Prostate gland (tissue), 2 donors: ENCODE data around the gene ANGPTL8. TPM values are rescaled to one million over a fixed set of nuclear protein-coding genes. Genes with fewer than 3 reads are reported as not detected.

Experiments used
- DNase-seq: peaks from one replicate; pipeline ENCODE4 v3.0.0-alpha.2; 2019; ENCODE audit warnings: low spot score
- H3K27ac ChIP-seq, 2 donors: fragments of 200-600 bp; sonication (generic); 2 replicates each; pipeline ENCODE4 v1.5.1; 2017 to 2019
- H3K27me3 ChIP-seq: fragments of 200-600 bp; sonication (generic); replicated peaks from 2 replicates; pipeline ENCODE4 v1.5.1; 2019; ENCODE audit not compliant: insufficient read depth
- H3K36me3 ChIP-seq, 2 donors: fragments of 200-600 bp; sonication (generic); 1 replicate in 1 of 2; 2 replicates in 1 of 2; pipeline versions ENCODE4 v1.5.1 to v1.8.1; 2017 to 2019
- H3K4me1 ChIP-seq: fragments of 200-600 bp; sonication (generic); replicated peaks from 2 replicates; pipeline ENCODE4 v1.5.1; 2019
- H3K4me3 ChIP-seq, 2 donors: fragments of 200-600 bp; sonication (generic); 2 replicates each; pipeline ENCODE4 v1.5.1; 2017 to 2019
- H3K9me3 ChIP-seq: fragments of 200-600 bp; sonication (generic); 2 replicates; pipeline ENCODE4 v1.5.1; 2017
- CTCF ChIP-seq, 4 experiments: fragments of 200-600 bp in 2 of 4; fragments of 450-650 bp in 2 of 4; sonication (generic) in 2 of 4; IDR thresholded peaks; 1 replicate in 3 of 4; 2 replicates in 1 of 4; pipeline ENCODE4 v1.5.1; 2016 to 2019; ENCODE audit warnings: antibody characterized with exemption in 4 of 4, mild to moderate bottlenecking in 2 of 4, moderate library complexity in 2 of 4
- POLR2A ChIP-seq: fragments of 450-650 bp; IDR thresholded peaks from one replicate; pipeline ENCODE4 v1.6.1; 2016; ENCODE audit warnings: antibody characterized with exemption, mild to moderate bottlenecking
- POLR2AphosphoS5 ChIP-seq: sonication (generic); formaldehyde crosslinking; IDR thresholded peaks from one replicate; pipeline ENCODE4 v1.6.1; 2017; ENCODE audit warnings: antibody characterized with exemption
- WGBS: methylation state at CpG from one replicate; pipeline ENCODE4 v1.1.5; 2018; 5-methylcytosine and 5-hydroxymethylcytosine counted together
- intact Hi-C: fragments of 100-400 bp; cut with DNase I; formaldehyde crosslinking; loops from one replicate; pipeline ENCODE4 v1.14.2; 2022
- total RNA-seq, 2 donors: library from RNA; depleted of rRNA; stranded (reverse); fragments of >200 nt; gene quantifications; one replicate each; pipeline ENCODE4 v1.1.0, GENCODE V29; 2016

ANGPTL8 gene
- total RNA-seq, 2 donors from 2014 or later, result not detected

- no peak overlapping the region for H3K4me3 ChIP-seq
- intact Hi-C loops, result no loop called here
- H3K27ac ChIP-seq, result peak overlapping the region; percentile 89 to 90
- no peak for TF ChIP-seq CTCF (IDR thresholded peaks at IDR 0.05)
- TF ChIP-seq POLR2AphosphoS5, result no peak
- no peak for TF ChIP-seq POLR2A
- no peak for DNase-seq
- H3K4me1 ChIP-seq, result no peaks in the 10 kb centered on the region
- H3K9me3 ChIP-seq, result no peaks in the 10 kb centered on the region
- no peaks in the 10 kb centered on the region for H3K27me3 ChIP-seq
- H3K36me3 ChIP-seq, result peaks cover 0 to 11% of the 10 kb centered on the region in 2 donors
- 88% methylated on average over 37 of the region's 68 CpGs for WGBS
These were observed 46.2 kb upstream of the ANGPTL8 start for GRCh38 chr19:11192957-11193939.

- peak overlapping the region in 1 of 2 donors; percentile 20 for H3K4me3 ChIP-seq
- no peaks in the 10 kb centered on the region for H3K9me3 ChIP-seq
- H3K4me1 ChIP-seq, result no peaks in the 10 kb centered on the region
- no peaks in the 10 kb centered on the region for H3K27me3 ChIP-seq
- peak overlapping the region; percentile 89 to 90 for H3K27ac ChIP-seq
- TF ChIP-seq POLR2AphosphoS5, result no peak
- no peak for TF ChIP-seq POLR2A
- no peak for TF ChIP-seq CTCF (IDR thresholded peaks at IDR 0.05)
- 79% methylated on average over 8 of the region's 8 CpGs for WGBS
- intact Hi-C loops, result no loop called here
- DNase-seq, result no peak
- H3K36me3 ChIP-seq, result peaks cover 0 to 11% of the 10 kb centered on the region in 2 donors
These were observed 45.2 kb upstream of the ANGPTL8 start for GRCh38 chr19:11194173-11194572.

GRCh38 chr19:11194656-11195558, 44.5 kb upstream of the ANGPTL8 start:
- Histone ChIP-seq H3K36me3 (peaks cover 0 to 11% of the 10 kb centered on the region in 2 donors), H3K9me3 (no peaks in the 10 kb centered on the region), H3K27me3 (no peaks in the 10 kb centered on the region), H3K4me1 (no peaks in the 10 kb centered on the region), H3K27ac (peak overlapping the region; percentile 89 to 90), H3K4me3 (peak overlapping the region; percentile 12 to 20)
- WGBS, result 29% methylated on average over 19 of the region's 20 CpGs
- intact Hi-C loops, result no loop called here
- DNase-seq, result no peak
- TF ChIP-seq POLR2A (no peak), CTCF (IDR thresholded peaks at IDR 0.05) (no peak), POLR2AphosphoS5 (no peak)

GRCh38 chr19:11195681-11196080, 43.7 kb upstream of the ANGPTL8 start:
- Histone ChIP-seq H3K4me1 (no peaks in the 10 kb centered on the region), H3K27me3 (no peaks in the 10 kb centered on the region), H3K36me3 (peaks cover 0 to 11% of the 10 kb centered on the region in 2 donors), H3K27ac (peak overlapping the region; percentile 89 to 90), H3K9me3 (no peaks in the 10 kb centered on the region), H3K4me3 (peak overlapping the region in 1 of 2 donors; percentile 51)
- TF ChIP-seq POLR2AphosphoS5, result no peak
- no peak for TF ChIP-seq CTCF (IDR thresholded peaks at IDR 0.05)
- TF ChIP-seq POLR2A, result no peak
- DNase-seq, result no peak
- 67% methylated on average over 12 of the region's 12 CpGs for WGBS
- intact Hi-C loops, result no loop called here
